NAMALWA (cell line): ENCODE results near the gene DAGLB.
A peak's percentile ranks its signal among the peaks of the same experiment; 100 is the strongest.
"Not testable (repeated sequence)": the region's sequence is repeated elsewhere in the genome, so short reads cannot be mapped to it uniquely, and the experiment has no call there.

Experiments
- DNase-seq: peaks from one replicate; pipeline ENCODE4 v3.0.0-alpha.2; 2015; ENCODE audit warnings: low spot score

Gene DAGLB

DNA sequence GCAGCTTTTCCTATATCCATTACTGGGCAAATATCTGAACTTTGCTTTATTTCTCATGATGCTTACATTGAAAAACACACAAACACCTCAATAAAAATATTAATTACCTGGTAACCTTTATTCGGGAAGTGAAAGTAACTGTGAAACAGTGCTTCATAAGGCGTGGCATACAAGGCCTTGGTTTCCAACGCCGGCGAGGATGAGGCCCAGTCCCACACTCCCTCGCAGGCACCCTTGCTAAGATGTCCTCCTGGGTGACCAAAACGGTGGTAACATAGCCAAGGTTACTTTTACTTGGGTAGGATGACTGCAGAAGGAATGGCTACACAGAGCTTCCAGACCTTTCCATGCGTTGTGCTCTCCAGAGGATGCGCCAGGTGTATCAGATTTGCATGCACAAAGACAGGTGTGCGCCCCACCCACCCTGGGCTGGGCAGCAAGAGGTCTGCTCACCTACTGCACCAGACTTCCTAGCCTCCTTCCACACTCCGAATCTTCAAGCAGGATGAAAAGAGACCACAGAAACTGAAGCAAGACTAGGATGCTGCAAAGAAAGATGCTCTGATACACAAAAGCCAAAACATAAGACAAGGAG is 13.3 kb upstream of the DAGLB start:
- DNase-seq, result no peak

GRCh38 chr7:6460303-6460702 is 12.5 kb upstream of the DAGLB start:
- no peak for DNase-seq

GRCh38 chr7:6458676-6459075 is 10.9 kb upstream of the DAGLB start:
- DNase-seq, result not testable (repeated sequence)

DNA sequence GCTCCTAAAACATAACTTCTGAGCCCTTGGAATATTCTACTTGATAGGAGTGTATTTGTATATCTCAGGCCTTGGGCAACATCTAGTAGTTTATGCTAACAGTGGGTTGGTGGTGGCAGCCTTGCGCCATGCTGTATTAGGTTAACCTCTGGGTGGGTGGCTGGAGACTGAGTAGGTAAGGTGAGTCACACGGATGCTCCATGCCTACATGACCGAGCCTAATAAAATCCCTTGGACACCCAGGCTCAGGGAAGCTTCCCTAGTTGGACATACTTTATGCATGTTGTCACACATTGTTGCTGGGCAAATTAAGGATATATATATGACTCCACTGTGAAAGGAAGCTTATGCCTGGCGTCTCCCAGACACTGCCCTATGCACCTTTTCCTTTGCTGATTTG is 6.0 kb upstream of the DAGLB start:
- DNase-seq, result no peak

GRCh38 chr7:6451224-6451705 is 3.5 kb upstream of the DAGLB start:
- peak; percentile 29 for DNase-seq

GRCh38 chr7:6450591-6450990 is 2.8 kb upstream of the DAGLB start:
- DNase-seq, result not testable (repeated sequence)

DNA sequence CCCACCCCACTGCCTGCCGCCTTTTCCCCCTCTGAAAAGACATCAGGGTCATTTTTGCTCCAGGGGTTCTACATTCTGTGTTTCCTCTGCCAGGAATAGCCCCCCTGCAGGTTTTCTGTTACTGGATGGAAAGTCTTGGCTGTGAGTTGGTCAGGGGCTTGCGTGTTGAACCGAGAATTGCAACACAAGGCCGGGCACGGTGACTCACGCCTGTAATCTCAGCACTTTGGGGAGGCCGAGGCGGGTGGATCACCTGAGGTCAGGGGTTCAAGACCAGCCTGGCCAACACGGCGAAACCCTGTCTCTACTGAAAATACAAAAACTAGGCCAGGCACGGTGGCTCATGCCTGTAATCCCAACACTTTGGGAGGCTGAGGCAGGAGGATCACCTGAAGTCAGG is 2.1 kb upstream of the DAGLB start:
- DNase-seq, result not testable (repeated sequence)

DNA sequence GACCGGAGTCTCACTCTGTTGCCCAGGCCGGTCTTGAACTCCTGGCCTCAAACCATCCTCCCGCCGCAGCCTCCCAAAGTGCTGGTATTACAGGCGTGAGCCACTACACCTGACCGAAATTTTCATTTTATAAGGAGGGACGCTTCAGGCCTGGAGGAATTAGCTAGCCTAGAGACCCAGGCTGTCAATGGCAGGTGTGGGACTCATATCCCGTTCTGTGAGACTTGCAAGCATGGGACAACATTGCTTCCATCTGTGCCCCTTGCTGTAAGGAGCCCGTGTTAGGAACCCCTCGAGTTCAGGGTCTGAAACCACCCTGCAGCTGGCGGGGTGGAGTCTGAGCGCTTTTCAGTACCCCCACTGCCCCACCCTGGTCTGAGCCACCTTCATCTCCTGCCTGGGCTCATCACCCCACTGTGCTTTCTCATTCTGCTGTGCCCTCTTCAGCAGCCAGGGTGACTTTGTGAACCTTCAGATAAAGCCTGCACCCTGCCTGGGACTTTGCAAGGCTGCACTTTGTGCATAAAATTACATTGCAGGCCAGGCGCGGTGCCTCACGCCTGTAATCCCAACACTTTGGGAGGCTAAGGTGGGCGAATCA is 1.3 kb upstream of the DAGLB start:
- DNase-seq, result peak; percentile 34

- peak; percentile 80 for DNase-seq
Measured at GRCh38 chr7:6446838-6447580, 745 bp downstream of the DAGLB start.

- DNase-seq, result no peak
Measured at GRCh38 chr7:6444516-6445269, 3.1 kb downstream of the DAGLB start.

GRCh38 chr7:6443372-6443941 is 4.3 kb downstream of the DAGLB start:
- no peak for DNase-seq

DNA sequence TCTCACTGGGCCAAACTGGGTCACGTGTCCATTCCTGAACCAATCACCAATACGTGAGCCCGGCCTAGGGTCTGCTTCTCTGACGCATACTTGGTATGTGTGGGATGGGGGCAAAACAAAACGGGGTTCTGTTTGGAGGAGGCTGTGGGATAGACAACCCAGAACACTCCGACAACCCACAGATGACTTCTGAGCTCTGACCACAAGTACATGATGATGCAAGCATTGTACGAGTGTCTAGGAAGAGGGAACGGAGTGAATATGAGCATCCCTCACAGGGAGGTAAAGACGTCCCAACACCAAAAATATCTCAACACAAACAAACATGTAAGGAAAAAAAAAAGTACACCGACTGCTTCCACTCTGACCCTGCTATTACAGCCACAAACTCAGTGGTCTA is 5.6 kb downstream of the DAGLB start:
- DNase-seq, result no peak

- no peak for DNase-seq
Measured at GRCh38 chr7:6440381-6440780, 7.4 kb downstream of the DAGLB start.

DNA sequence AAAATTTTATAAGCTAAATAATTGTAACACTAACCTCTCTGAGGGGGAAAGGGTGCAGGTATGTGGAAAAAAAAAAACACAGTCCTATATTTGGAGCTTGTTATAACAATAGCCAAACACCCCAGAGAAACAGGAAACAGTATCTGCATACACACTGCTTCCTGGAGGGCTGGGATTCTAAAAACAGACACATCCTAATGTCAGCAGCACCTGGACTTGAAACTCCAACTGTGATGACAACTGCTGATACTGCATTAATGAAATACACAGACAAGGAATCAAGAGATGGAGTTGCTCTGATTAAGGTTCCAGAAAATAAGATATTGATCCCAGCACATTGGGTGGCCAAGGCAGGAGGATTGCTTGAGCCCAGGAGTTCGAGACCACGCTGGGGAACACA is 9.3 kb downstream of the DAGLB start:
- peak; percentile 39 for DNase-seq

- DNase-seq, result no peak
Measured at GRCh38 chr7:6437251-6437650, 10.5 kb downstream of the DAGLB start.

DNA sequence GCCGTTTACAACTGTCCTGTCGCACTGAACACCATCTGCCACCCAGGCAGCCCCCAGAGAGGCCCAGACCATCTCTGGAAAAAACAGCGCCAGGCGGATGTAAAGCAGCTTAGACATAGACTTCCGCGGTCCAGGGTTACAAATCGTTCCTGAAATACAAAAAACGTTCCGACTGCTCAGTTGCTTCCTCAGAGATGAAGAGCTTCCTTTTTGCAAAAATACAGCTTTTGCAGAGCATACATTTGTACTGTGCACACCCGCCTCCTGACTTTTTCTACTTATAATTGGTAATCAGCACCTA is 11.4 kb downstream of the DAGLB start:
- DNase-seq, result peak; percentile 79

DNA sequence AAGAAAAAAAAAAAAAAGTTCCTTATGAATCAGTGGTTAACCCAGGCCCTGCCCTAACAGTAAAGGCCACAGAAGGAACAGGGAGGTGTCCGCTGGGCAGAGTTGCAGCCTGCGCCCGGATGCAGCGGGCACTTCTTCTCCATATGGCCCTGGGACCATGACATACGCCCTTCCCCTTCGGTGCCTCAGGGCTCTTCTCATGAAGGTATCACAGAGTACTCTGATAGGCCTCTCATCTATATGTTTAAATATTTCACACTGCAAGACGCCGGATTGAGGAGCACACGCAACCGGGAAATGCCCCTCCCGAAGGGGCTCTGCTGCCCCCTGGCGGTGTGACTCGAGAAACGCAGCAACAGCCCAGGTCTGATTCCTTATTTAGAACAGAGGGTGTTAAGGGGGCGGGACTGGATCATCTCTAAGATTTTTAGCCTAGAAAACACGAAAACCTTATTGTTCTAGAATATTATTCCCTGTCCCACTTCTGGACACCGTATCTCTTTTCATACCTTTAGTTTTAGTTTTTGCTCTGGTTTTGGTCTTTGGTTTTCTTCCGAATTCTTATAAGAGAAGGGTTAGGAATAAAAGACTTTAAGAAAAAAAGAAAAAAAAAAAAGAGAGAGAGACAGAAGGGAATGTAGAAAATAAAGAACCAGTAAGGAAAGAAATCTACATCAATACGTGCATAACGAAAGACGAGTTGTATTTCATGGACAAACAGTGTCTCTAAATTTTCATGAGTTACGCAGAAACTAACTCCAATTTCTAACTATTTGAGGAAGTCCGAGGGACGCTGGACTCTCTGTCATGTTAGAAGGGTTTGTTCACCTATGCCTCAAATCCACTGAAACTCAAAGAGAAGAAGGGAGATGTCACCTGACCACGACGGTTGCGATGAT is 12.0 kb downstream of the DAGLB start:
- peak; percentile 94 for DNase-seq

- DNase-seq, result no peak
Measured at GRCh38 chr7:6433784-6434615, 13.8 kb downstream of the DAGLB start.

DNA sequence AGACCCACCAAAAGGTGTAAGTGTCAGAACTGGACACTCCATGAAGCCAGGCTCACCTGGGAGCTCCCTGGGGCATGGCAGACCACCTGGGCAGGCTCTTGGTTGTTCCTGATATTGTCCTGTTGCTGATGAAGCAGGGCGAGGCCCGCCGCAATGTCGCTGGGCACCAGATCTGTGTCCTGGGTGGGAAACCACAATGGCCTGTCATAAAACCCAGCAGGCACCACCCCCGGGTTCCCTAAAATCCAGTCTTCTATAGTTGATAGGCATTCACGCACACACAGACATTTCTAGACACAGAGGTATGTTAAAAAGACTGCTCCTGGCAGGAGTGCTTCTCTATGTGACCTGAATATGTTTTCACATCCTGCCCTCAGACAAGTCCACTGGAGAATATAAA is 15.0 kb downstream of the DAGLB start:
- no peak for DNase-seq

DNA sequence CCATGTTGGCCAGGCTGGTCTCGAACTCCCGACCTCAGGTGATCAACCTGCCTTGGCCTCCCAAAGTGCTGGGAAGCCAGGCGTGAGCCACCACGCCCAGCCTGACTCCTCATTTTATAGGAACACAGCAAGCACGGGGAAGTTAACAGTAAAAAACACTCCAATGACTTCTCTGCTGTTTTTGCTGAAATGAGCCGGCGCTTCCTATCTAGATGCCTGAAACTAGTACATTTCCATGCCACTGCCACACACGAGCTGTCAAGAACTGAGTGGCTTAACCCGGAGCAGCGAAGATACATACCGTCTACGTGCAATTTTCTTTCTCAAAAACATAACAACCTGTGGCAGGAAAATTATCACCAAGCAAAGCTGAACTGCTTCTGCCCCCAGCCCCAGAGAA is 16.8 kb downstream of the DAGLB start:
- no peak for DNase-seq
